Measurements from ENCODE around the gene FSTL4. TPM values are rescaled to one million over a fixed set of nuclear protein-coding genes. Genes with fewer than 3 reads are reported as not detected.

FSTL4 gene
- polyA plus RNA-seq = 174 and 193 TPM in 2 replicates

GRCh38 chr5:133612249-133612860, at the start of gene FSTL4:
Gene FSTL4 (minus strand): TSS chr5:133612541.

Measured in Purkinje cell (primary cell).